IPS-15b (cell line): ENCODE data around the gene TTI1.

Experiments
- H3K27me3 ChIP-seq: one replicate; pipeline ENCODE4 v1.6.1; 2013; ENCODE audit warnings: low read length; ENCODE audit not compliant: control insufficient read depth, insufficient read depth
- H3K36me3 ChIP-seq: one replicate; pipeline ENCODE4 v1.6.1; 2013; ENCODE audit warnings: low read length; ENCODE audit not compliant: control insufficient read depth, insufficient read depth
- H3K4me1 ChIP-seq: one replicate; pipeline ENCODE4 v1.6.1; 2013; ENCODE audit warnings: mild to moderate bottlenecking, low read length; ENCODE audit not compliant: control insufficient read depth, insufficient read depth
- H3K4me3 ChIP-seq: one replicate; pipeline ENCODE4 v1.5.1; 2013; ENCODE audit warnings: low read depth, low read length
- H3K9ac ChIP-seq: one replicate; pipeline ENCODE4 v1.6.1; 2013; ENCODE audit warnings: low read depth, mild to moderate bottlenecking, low read length
- H3K9me3 ChIP-seq: one replicate; pipeline ENCODE4 v1.6.1; 2013; ENCODE audit warnings: mild to moderate bottlenecking, low read length; ENCODE audit not compliant: control insufficient read depth, insufficient read depth

TTI1 gene

DNA sequence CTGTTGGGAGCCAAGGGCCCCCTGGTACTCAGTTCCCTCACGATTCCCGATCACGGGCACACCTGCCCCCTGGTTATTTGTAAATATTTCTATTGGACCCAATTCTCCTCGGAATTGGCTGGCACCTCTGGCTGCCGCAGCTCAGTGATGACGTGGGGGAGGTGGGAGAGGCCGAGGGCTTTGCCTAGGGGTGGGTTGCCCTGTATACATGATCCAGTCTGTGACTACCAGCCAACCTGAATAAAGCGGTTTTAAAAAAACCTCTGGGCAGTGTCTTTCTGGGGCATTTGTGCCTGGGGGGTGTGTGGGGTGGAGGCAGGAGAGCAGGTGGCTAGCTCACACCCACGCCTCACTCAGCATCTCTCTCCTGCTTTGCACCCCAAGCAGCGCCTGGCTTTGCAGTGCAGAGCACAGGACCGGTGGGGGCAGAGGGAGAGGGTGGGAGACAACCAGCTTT is 88.1 kb downstream of the TTI1 start:
- no peaks in the 10 kb centered on the region for H3K36me3 ChIP-seq
- no peaks in the 10 kb centered on the region for H3K27me3 ChIP-seq
- no peak overlapping the region for H3K9ac ChIP-seq
- no peak overlapping the region for H3K4me3 ChIP-seq
- H3K9me3 ChIP-seq, result no peaks in the 10 kb centered on the region
- H3K4me1 ChIP-seq, result no peaks in the 10 kb centered on the region

DNA sequence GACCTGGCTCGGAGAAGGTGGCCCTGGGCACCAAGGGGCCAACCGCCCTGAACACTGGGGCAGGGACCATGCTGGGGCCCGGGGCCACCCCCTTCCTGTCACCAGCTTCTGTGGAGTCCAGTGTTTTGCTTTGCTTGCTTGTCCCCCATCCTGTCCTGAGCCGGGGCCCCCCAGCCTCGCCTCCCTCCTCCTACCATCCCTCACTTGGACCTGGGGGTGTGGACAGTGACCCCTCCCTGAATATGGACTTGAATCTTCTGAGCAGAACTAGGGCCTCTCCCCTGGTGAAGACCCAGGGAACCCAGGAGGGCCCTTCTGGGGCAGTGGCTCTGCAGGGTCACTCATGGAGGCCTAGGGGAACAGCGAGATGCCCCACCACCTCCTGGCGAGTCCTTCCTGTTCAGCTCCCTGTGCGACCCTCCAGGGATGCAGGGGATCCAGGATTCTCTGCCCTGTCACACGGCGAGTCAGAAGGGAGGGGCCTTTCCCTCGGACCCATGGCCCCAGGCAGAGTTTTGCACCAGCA is 88.7 kb downstream of the TTI1 start:
- Histone ChIP-seq H3K4me3 (no peak overlapping the region), H3K4me1 (no peaks in the 10 kb centered on the region), H3K27me3 (no peaks in the 10 kb centered on the region), H3K9ac (no peak overlapping the region), H3K9me3 (no peaks in the 10 kb centered on the region), H3K36me3 (no peaks in the 10 kb centered on the region)

DNA sequence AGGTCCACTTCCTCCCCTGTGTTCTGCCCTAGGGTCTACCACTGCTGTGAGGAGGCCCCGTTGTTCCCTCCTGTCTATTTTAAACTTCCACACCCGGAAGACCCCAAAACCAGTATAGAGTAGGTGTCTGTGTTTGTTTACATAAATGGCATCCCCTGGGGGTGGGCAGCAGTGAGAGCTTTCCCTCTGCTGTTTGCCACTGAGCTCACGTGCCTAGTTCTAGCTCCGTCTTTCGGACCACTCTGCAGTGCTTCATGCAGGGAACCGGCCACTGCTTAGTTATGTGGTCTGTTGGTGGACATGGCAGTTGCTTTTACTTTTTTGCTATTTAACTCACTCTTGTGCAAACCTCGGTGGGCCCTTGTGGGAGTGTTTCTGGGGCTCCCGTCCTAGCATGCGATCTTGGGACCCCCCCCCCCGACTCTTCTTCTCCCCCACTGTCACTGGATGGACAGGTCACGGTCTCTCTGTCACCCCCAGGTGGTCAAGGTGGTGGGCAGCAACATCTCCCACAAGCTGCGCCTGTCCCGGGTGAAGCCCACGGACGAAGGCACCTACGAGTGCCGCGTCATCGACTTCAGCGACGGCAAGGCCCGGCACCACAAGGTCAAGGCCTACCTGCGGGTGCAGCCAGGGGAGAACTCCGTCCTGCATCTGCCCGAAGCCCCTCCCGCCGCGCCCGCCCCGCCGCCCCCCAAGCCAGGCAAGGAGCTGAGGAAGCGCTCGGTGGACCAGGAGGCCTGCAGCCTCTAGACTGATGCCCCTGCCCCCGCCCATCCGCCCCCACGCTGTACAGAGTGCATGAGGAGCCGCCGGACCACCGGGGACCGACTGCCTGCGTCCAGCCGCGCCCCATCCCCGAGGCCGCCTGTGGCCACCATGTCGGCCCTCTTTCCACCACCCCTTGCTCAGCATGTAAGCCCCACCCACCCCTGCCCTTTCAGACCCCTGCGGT is 89.5 kb downstream of the TTI1 start:
- Histone ChIP-seq H3K9me3 (no peaks in the 10 kb centered on the region), H3K9ac (no peak overlapping the region), H3K36me3 (no peaks in the 10 kb centered on the region), H3K4me3 (no peak overlapping the region), H3K27me3 (no peaks in the 10 kb centered on the region), H3K4me1 (no peaks in the 10 kb centered on the region)

DNA sequence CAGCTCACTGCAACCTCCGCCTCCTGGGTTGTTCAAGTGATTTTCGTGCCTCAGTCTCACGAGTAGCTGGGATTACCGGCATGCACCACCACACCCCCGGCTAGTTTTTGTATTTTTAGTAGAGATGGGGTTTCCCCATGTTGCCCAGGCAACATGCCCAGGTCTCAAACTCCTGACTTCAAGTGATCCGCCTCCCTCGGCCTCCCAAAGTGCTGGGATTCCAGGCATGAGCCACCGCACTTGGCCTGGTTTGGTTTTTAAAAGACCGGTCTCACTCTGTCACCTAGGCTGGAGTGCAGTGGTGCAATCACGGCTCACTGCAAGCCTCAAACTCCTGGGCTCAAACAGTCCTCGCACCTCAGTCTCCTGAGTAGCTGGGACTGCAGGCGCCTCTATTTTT is 90.2 kb downstream of the TTI1 start:
- Histone ChIP-seq H3K4me3 (no peak overlapping the region), H3K9ac (no peak overlapping the region), H3K27me3 (no peaks in the 10 kb centered on the region), H3K9me3 (no peaks in the 10 kb centered on the region), H3K36me3 (no peaks in the 10 kb centered on the region), H3K4me1 (no peaks in the 10 kb centered on the region)

DNA sequence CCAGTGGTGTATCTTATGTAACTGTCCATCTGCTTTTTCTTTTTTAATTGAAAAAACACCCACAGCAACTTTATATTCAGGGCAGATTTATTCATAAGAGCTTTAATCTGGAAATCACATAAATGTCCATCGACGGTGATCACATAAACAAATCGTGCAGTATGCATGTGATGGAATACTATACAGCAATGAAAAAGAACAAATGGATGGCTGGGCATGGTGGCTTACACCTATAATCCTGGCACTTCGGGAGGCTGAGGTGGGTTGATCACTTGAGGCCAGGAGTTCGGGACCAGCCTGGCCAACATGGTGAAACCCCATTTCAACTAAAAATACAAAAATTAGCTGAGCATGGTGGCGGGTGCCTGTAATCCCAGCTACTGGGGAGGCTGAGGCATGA is 91.3 kb downstream of the TTI1 start:
- H3K4me1 ChIP-seq, result no peaks in the 10 kb centered on the region
- H3K9me3 ChIP-seq, result no peaks in the 10 kb centered on the region
- H3K4me3 ChIP-seq, result no peak overlapping the region
- H3K9ac ChIP-seq, result no peak overlapping the region
- H3K27me3 ChIP-seq, result no peaks in the 10 kb centered on the region
- no peaks in the 10 kb centered on the region for H3K36me3 ChIP-seq

DNA sequence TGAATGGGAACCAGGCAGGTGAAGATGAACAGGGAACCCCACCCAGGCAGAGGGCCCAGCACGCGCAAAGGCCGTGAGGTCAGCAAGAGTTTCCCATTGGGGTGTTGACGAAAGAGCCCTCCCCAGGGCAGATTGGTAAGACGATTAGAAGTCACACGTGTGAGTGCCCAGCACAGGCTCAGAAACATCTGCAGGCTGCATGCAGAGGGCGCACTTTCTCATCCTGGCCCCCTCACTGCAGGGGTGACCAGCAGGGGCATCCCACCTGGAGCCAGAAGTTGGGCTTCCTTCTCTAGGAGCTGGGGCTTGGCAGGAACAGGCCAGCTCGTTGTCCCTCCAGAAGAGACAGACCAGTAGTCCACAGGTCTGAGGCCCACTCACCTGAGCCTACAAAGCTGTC is 91.9 kb downstream of the TTI1 start:
- H3K27me3 ChIP-seq, result no peaks in the 10 kb centered on the region
- H3K4me1 ChIP-seq, result no peaks in the 10 kb centered on the region
- no peak overlapping the region for H3K4me3 ChIP-seq
- H3K9ac ChIP-seq, result no peak overlapping the region
- no peaks in the 10 kb centered on the region for H3K9me3 ChIP-seq
- no peaks in the 10 kb centered on the region for H3K36me3 ChIP-seq

DNA sequence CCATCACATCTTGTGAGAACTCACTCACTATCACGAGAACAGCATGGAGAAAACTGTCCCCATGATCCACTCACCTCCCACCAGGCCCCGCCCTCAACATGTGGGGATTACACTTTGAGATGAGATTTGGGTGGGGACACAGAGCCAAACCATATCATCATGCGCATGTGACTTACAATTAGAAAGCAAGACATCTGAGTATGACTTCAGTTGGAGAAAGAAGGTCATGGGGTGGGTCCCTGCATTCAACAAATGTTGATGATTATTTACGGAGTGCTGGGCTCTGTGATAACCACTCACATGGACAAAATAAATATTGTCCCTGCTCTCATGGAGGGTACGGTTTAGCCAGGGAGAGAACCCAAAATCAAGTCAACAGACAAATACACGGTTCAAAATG is 92.4 kb downstream of the TTI1 start:
- Histone ChIP-seq H3K9ac (no peak overlapping the region), H3K4me3 (no peak overlapping the region), H3K27me3 (no peaks in the 10 kb centered on the region), H3K9me3 (no peaks in the 10 kb centered on the region), H3K4me1 (no peaks in the 10 kb centered on the region), H3K36me3 (no peaks in the 10 kb centered on the region)

DNA sequence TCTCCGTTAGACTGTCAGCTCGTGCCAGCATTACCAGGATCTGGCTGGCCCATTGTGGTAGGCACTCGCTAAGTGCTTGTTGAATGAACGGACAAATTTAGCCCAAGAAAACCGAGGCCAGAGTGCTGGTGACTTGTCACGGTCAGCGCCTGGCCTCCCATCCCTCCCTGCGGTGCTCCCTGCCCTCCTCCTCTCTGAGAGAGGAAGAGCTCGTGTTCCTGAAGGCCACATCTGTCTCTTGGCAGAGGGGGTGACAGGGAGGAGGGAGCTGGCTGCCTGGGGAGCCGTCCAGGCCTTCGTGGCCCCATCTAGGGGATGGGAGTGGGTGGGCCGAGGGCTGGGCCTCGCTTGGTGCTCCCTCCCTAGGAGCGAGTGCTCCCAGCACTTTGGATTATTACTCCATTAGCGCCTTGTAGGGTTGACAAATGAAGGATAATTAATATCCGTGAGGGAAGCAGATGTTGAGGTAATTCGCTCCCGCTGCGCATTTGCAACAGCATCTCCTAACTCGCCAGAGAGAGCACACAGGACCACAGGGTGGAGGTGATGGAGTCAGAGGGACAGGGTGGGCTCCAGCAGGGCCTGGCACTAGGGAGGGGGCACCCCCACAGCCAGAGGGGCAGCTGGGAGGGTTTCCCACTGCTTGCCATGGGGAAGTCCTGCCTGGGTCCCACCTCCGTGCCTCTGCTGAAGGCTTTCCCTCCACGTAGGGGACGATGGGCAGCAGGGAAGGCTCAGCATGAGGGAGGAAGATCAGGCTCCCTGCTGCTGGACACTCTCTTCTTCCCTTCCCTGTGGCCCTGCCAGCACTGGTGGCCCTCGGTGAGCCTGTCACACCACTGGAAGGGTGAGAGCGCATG is 93.3 kb downstream of the TTI1 start:
- no peaks in the 10 kb centered on the region for H3K4me1 ChIP-seq
- no peaks in the 10 kb centered on the region for H3K9me3 ChIP-seq
- H3K4me3 ChIP-seq, result no peak overlapping the region
- no peaks in the 10 kb centered on the region for H3K27me3 ChIP-seq
- no peaks in the 10 kb centered on the region for H3K36me3 ChIP-seq
- H3K9ac ChIP-seq, result no peak overlapping the region

DNA sequence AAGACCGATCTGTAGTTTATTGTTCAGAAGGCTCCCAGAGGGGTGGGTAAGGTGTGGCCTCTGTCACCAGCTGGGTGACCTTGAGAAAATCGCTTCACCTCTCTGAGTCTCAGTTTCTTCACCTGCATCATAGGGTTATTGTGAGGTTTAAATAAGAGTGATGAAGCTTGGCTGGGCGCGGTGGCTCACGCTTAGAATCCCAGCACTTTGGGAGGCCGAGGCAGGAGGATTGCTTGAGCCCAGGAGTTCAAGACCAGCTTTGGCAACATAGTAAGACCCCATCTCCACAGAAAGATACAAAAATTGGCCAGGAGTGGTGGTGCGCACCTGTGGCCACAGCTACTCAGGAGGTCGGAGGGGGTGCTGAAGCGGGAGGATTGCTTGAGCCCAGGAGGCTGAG is 94.3 kb downstream of the TTI1 start:
- H3K4me3 ChIP-seq, result no peak overlapping the region
- H3K27me3 ChIP-seq, result no peaks in the 10 kb centered on the region
- no peak overlapping the region for H3K9ac ChIP-seq
- H3K4me1 ChIP-seq, result no peaks in the 10 kb centered on the region
- no peaks in the 10 kb centered on the region for H3K9me3 ChIP-seq
- no peaks in the 10 kb centered on the region for H3K36me3 ChIP-seq

DNA sequence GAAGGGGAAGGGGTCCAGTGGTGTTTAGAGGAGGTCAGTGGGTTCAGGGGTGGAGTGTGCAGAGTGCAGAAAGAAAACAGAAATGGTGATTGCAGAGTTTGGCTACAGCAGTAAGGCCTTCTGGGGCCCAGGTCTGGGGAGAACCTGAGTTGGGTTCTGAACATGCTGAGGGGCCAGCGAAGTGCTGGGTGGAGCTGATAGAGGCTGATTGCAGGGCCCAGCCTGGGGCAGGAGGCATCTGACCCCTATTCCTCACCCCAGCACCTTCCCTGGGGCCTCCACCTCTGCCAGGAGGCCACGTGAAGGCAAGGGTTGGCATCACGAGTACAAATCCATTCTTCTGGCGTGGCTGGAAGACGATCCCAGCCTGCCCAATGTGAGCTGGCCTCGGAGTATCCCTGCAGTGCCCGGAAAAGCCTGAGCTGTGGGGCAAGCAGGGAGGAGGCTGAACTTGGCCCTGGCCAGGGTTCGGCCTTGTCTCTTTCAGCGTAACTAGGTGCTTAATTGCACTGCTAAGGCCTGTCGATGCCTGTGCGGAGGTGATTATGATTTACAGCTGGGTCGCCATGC is 95.0 kb downstream of the TTI1 start:
- Histone ChIP-seq H3K9ac (no peak overlapping the region), H3K4me3 (no peak overlapping the region), H3K27me3 (no peaks in the 10 kb centered on the region), H3K9me3 (no peaks in the 10 kb centered on the region), H3K36me3 (no peaks in the 10 kb centered on the region), H3K4me1 (no peaks in the 10 kb centered on the region)

DNA sequence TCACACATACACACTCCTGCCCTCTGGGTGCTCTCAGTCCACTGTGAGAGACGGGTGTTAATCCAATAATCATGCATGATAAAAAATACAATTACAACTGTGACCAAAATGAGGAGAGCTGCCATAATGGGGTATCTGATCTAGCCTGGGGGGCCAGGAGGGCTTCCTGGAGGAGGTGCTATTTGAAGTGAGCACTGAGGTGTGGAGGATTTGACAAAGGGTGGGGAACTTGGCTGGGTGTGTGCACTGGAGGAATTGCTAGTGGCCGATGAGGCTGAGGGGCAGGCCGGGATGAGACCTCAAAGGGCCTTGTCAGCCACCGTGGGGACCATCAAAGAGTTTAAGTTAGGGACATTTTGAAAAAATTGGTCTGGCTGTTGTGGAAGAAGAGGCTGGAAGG is 95.6 kb downstream of the TTI1 start:
- peaks cover 3% of the 10 kb centered on the region for H3K4me1 ChIP-seq
- no peaks in the 10 kb centered on the region for H3K27me3 ChIP-seq
- H3K4me3 ChIP-seq, result no peak overlapping the region
- H3K9me3 ChIP-seq, result no peaks in the 10 kb centered on the region
- no peak overlapping the region for H3K9ac ChIP-seq
- H3K36me3 ChIP-seq, result no peaks in the 10 kb centered on the region
